ENCODE results near the gene TMEM255B.

DNA sequence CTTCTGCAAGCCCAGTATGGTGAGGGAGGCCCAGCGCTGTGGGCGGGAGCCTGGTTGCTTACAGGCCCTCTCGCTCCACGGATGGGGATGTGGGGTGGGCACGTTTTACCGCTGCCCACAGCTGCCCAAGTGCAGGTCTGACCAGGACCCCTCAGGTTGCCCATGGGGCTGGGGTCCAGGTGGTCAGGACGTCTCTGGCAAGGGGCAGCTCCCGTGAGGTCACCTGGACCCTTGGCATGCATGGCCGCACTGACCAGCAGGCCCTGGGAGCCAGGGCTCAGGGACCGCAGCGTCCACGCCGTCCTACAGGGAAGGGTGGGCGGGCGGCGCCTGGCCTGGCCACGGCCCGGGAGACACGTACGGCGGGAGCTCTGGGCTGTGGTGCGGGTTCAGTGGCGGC, 72.0 kb downstream of the TMEM255B start:
- TF ChIP-seq ARNTL (CRISPR knock-in tag; IDR thresholded peaks at IDR 0.05; ENCODE audit: borderline replicate concordance, low read depth) (no peak), PPARA (CRISPR knock-in tag; IDR thresholded peaks at IDR 0.05; ENCODE audit: borderline replicate concordance) (no peak), ISL1 (CRISPR knock-in tag; IDR thresholded peaks at IDR 0.05) (no peak), RARB (CRISPR knock-in tag; IDR thresholded peaks at IDR 0.05) (no peak)
- TF ChIP-seq, protein P1, sequence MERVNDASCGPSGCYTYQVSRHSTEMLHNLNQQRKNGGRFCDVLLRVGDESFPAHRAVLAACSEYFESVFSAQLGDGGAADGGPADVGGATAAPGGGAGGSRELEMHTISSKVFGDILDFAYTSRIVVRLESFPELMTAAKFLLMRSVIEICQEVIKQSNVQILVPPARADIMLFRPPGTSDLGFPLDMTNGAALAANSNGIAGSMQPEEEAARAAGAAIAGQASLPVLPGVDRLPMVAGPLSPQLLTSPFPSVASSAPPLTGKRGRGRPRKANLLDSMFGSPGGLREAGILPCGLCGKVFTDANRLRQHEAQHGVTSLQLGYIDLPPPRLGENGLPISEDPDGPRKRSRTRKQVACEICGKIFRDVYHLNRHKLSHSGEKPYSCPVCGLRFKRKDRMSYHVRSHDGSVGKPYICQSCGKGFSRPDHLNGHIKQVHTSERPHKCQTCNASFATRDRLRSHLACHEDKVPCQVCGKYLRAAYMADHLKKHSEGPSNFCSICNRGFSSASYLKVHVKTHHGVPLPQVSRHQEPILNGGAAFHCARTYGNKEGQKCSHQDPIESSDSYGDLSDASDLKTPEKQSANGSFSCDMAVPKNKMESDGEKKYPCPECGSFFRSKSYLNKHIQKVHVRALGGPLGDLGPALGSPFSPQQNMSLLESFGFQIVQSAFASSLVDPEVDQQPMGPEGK (CRISPR knock-in tag; IDR thresholded peaks at IDR 0.05; ENCODE audit: borderline replicate concordance): no peak
- TF ChIP-seq, protein P2, sequence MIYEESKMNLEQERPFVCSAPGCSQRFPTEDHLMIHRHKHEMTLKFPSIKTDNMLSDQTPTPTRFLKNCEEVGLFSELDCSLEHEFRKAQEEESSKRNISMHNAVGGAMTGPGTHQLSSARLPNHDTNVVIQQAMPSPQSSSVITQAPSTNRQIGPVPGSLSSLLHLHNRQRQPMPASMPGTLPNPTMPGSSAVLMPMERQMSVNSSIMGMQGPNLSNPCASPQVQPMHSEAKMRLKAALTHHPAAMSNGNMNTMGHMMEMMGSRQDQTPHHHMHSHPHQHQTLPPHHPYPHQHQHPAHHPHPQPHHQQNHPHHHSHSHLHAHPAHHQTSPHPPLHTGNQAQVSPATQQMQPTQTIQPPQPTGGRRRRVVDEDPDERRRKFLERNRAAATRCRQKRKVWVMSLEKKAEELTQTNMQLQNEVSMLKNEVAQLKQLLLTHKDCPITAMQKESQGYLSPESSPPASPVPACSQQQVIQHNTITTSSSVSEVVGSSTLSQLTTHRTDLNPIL (CRISPR knock-in tag; IDR thresholded peaks at IDR 0.05; ENCODE audit: low read depth): no peak
- TF ChIP-seq, protein P3, sequence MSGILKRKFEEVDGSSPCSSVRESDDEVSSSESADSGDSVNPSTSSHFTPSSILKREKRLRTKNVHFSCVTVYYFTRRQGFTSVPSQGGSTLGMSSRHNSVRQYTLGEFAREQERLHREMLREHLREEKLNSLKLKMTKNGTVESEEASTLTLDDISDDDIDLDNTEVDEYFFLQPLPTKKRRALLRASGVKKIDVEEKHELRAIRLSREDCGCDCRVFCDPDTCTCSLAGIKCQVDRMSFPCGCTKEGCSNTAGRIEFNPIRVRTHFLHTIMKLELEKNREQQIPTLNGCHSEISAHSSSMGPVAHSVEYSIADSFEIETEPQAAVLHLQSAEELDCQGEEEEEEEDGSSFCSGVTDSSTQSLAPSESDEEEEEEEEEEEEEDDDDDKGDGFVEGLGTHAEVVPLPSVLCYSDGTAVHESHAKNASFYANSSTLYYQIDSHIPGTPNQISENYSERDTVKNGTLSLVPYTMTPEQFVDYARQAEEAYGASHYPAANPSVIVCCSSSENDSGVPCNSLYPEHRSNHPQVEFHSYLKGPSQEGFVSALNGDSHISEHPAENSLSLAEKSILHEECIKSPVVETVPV (CRISPR knock-in tag; IDR thresholded peaks at IDR 0.05): no peak
